H1 (cell line): ENCODE measurements around the gene GRM7. TPM values are rescaled to one million over a fixed set of nuclear protein-coding genes. Genes with fewer than 3 reads are reported as not detected.

Experiments
- CTCF ChIA-PET: fragments of 300-600 bp; sonication (Branson Sonifier 250); formaldehyde crosslinking; loops from one replicate; lab custom pipeline; 2021; ENCODE audit not compliant: partially characterized antibody; lab: Charles Lee
- POLR2A ChIA-PET: fragments of 300-600 bp; sonication (Branson Sonifier 250); formaldehyde crosslinking; loops from one replicate; lab custom pipeline; 2021; ENCODE audit warnings: inconsistent platforms; ENCODE audit not compliant: partially characterized antibody; lab: Charles Lee
- DNase-seq, 2 experiments: peaks; one replicate each; pipeline versions ENCODE4 v3.0.0 to v3.0.0-alpha.2; 2010 to 2022; ENCODE audit warnings: low spot score in 2 of 2, low read depth in 1 of 2, mixed read lengths in 1 of 2
- FAIRE-seq: peaks from 2 replicates; lab custom pipeline; 2011; peaks lifted over from hg19 to GRCh38; lab: Jason Lieb, UNC
- H2AFZ ChIP-seq: 2 replicates; pipeline ENCODE4 v1.8.1; 2012; ENCODE audit warnings: low read length, inconsistent platforms
- H2AK5ac ChIP-seq: 2 replicates; pipeline ENCODE4 v1.6.1; 2013; ENCODE audit warnings: low read depth, low read length
- H2BK120ac ChIP-seq: replicated peaks from 2 replicates; pipeline ENCODE3; 2013; ENCODE audit warnings: low read depth, low read length, inconsistent platforms
- H2BK12ac ChIP-seq: 2 replicates; pipeline ENCODE4 v1.6.1; 2013; ENCODE audit warnings: low read depth, low read length
- H2BK15ac ChIP-seq: 2 replicates; pipeline ENCODE4 v1.6.1; 2013; ENCODE audit warnings: low read length
- H2BK20ac ChIP-seq: 2 replicates; pipeline ENCODE4 v1.6.1; 2013; ENCODE audit warnings: low read length
- H2BK5ac ChIP-seq: 2 replicates; pipeline ENCODE4 v1.6.1; 2013; ENCODE audit warnings: low read depth, low read length
- H3K14ac ChIP-seq: 2 replicates; pipeline ENCODE4 v1.6.1; 2013; ENCODE audit warnings: inconsistent platforms; ENCODE audit not compliant: insufficient read length
- H3K18ac ChIP-seq: 2 replicates; pipeline ENCODE4 v1.6.1; 2013; ENCODE audit warnings: low read length; ENCODE audit errors: extremely low read depth
- H3K23ac ChIP-seq: 2 replicates; pipeline ENCODE4 v1.6.1; 2013; ENCODE audit warnings: inconsistent platforms; ENCODE audit not compliant: insufficient read length
- H3K23me2 ChIP-seq: 2 replicates; pipeline ENCODE4 v1.6.1; 2013; ENCODE audit warnings: low read depth, low read length
- H3K27ac ChIP-seq: 2 replicates; pipeline ENCODE4 v1.6.1; 2011; ENCODE audit warnings: low read depth, low read length, inconsistent platforms
- H3K27me3 ChIP-seq, 4 experiments: replicated peaks in 1 of 4; 1 replicate in 1 of 4; 2 replicates in 3 of 4; pipeline versions ENCODE4 v1.6.1 to v1.8.1; 2011 to 2013; ENCODE audit warnings: low read length in 3 of 4, mild to moderate bottlenecking in 3 of 4, inconsistent platforms in 2 of 4, mixed read lengths in 2 of 4, moderate library complexity in 1 of 4; ENCODE audit not compliant: control insufficient read depth in 3 of 4, insufficient read depth in 3 of 4; ENCODE audit errors: extremely low read depth in 1 of 4
- H3K36me3 ChIP-seq, 4 experiments: 2 replicates each; pipeline versions ENCODE4 v1.6.1 to v1.8.1; 2011 to 2013; ENCODE audit warnings: mild to moderate bottlenecking in 4 of 4, low read length in 3 of 4, moderate library complexity in 2 of 4, control low read depth in 1 of 4, inconsistent platforms in 1 of 4; ENCODE audit not compliant: insufficient read depth in 4 of 4, control insufficient read depth in 2 of 4
- H3K4ac ChIP-seq: replicated peaks from 2 replicates; pipeline ENCODE3; 2013; ENCODE audit warnings: low read length, low read depth, mixed read lengths, inconsistent platforms; ENCODE audit not compliant: insufficient read length
- H3K4me1 ChIP-seq, 4 experiments: replicated peaks in 1 of 4; 1 replicate in 1 of 4; 2 replicates in 3 of 4; pipeline versions ENCODE4 v1.6.1 to v1.8.1; 2011 to 2013; ENCODE audit warnings: low read length in 3 of 4, inconsistent platforms in 2 of 4, mixed read lengths in 1 of 4; ENCODE audit not compliant: insufficient read depth in 4 of 4, control insufficient read depth in 3 of 4
- H3K4me2 ChIP-seq, 2 experiments: 2 replicates each; pipeline versions ENCODE4 v1.6.1 to v1.8.1; 2011 to 2013; ENCODE audit warnings: low read depth in 2 of 2, low read length in 2 of 2, control low read depth in 1 of 2, inconsistent platforms in 1 of 2, mild to moderate bottlenecking in 1 of 2; ENCODE audit not compliant: insufficient read depth in 1 of 2
- H3K4me3 ChIP-seq, 4 experiments: fragments of 200-600, 300-600 bp in 1 of 4; sonication (generic), shearing (Covaris generic), sonication (Bioruptor Twin) in 1 of 4; 2 replicates each; pipeline versions ENCODE4 v1.5.1 to v1.8.1; 2011 to 2016; ENCODE audit warnings: low read length in 4 of 4, low read depth in 3 of 4, control low read depth in 2 of 4, inconsistent platforms in 2 of 4, mild to moderate bottlenecking in 2 of 4, mixed read lengths in 1 of 4, moderate library complexity in 1 of 4; ENCODE audit not compliant: insufficient read depth in 2 of 4; ENCODE audit errors: extremely low read depth in 1 of 4
- H3K56ac ChIP-seq: replicated peaks from 2 replicates; pipeline ENCODE3; 2013; ENCODE audit warnings: low read depth, mild to moderate bottlenecking, mixed read lengths, low read length, inconsistent platforms; ENCODE audit not compliant: insufficient read length
- H3K79me1 ChIP-seq: 2 replicates; pipeline ENCODE4 v1.6.1; 2013; ENCODE audit warnings: low read depth, low read length, control low read depth
- H3K79me2 ChIP-seq, 2 experiments: 2 replicates each; pipeline versions ENCODE4 v1.6.1 to v1.8.1; 2012 to 2013; ENCODE audit warnings: low read length in 2 of 2, mild to moderate bottlenecking in 2 of 2, inconsistent platforms in 1 of 2; ENCODE audit not compliant: insufficient read depth in 2 of 2, control insufficient read depth in 1 of 2
- H3K9ac ChIP-seq, 4 experiments: replicated peaks in 1 of 4; 1 replicate in 1 of 4; 2 replicates in 3 of 4; pipeline versions ENCODE4 v1.6.1 to v1.8.1; 2011 to 2013; ENCODE audit warnings: low read depth in 3 of 4, low read length in 3 of 4, control low read depth in 2 of 4, mild to moderate bottlenecking in 2 of 4, moderate library complexity in 2 of 4, inconsistent platforms in 1 of 4; ENCODE audit errors: extremely low read depth in 1 of 4
- H3K9me3 ChIP-seq, 2 experiments: 2 replicates each; pipeline versions ENCODE4 v1.6.1 to v1.8.1; 2012 to 2013; ENCODE audit warnings: mild to moderate bottlenecking in 2 of 2, moderate library complexity in 2 of 2, control low read depth in 1 of 2, inconsistent platforms in 1 of 2, low read depth in 1 of 2, low read length in 1 of 2, mixed read lengths in 1 of 2; ENCODE audit not compliant: insufficient read depth in 2 of 2
- H4K20me1 ChIP-seq, 2 experiments: replicated peaks in 1 of 2; 2 replicates each; pipeline versions ENCODE3 to v1.8.1; 2011 to 2013; ENCODE audit warnings: inconsistent platforms in 2 of 2, low read length in 2 of 2, mild to moderate bottlenecking in 1 of 2; ENCODE audit not compliant: insufficient read depth in 2 of 2, control insufficient read depth in 1 of 2
- H4K5ac ChIP-seq: 2 replicates; pipeline ENCODE4 v1.6.1; 2013; ENCODE audit warnings: low read length, low read depth, mixed read lengths, inconsistent platforms; ENCODE audit not compliant: insufficient read length
- H4K8ac ChIP-seq: 2 replicates; pipeline ENCODE4 v1.8.0; 2013; ENCODE audit warnings: mild to moderate bottlenecking, moderate library complexity, low read length, inconsistent platforms; ENCODE audit not compliant: insufficient read depth; ENCODE audit errors: extremely low read depth
- H4K91ac ChIP-seq: replicated peaks from 2 replicates; pipeline ENCODE3; 2013; ENCODE audit warnings: low read length, mixed read lengths, inconsistent platforms; ENCODE audit not compliant: insufficient read length
- BACH1 ChIP-seq: IDR thresholded peaks from 2 replicates; pipeline ENCODE4 v1.6.1; 2012; ENCODE audit warnings: low read length, improper control_type of control experiment
- CEBPB ChIP-seq: IDR thresholded peaks from 2 replicates; pipeline ENCODE4 v1.6.1; 2012; ENCODE audit warnings: low read depth, low read length
- KDM4A ChIP-seq: IDR thresholded peaks from one replicate; pipeline ENCODE4 v1.7.1; 2012; ENCODE audit warnings: low read depth, mild to moderate bottlenecking, moderate library complexity, low read length, inconsistent platforms; ENCODE audit not compliant: severe bottlenecking
- NANOG ChIP-seq: IDR thresholded peaks from 2 replicates; pipeline ENCODE4 v1.6.1; 2011; ENCODE audit warnings: low read length, low read depth, mild to moderate bottlenecking, inconsistent platforms; ENCODE audit not compliant: insufficient read depth, poor library complexity, severe bottlenecking
- SP1 ChIP-seq: IDR thresholded peaks from 2 replicates; pipeline ENCODE4 v1.6.1; 2011; ENCODE audit warnings: low read depth, low read length
- SP4 ChIP-seq: IDR thresholded peaks from 2 replicates; pipeline ENCODE4 v1.6.1; 2012; ENCODE audit warnings: low read length, inconsistent platforms
- SUZ12 ChIP-seq: fragments of 200-600 bp; sonication (generic); IDR thresholded peaks from 2 replicates; pipeline ENCODE4 v1.6.1; 2012; ENCODE audit warnings: mild to moderate bottlenecking, inconsistent platforms, low read length, moderate library complexity, mixed read lengths
- TAF7 ChIP-seq: optimal IDR thresholded peaks from 2 replicates; pipeline ENCODE3; 2011; ENCODE audit warnings: low read depth, mild to moderate bottlenecking, inconsistent platforms, low read length, moderate library complexity, borderline replicate concordance
- TBP ChIP-seq: IDR thresholded peaks from 2 replicates; pipeline ENCODE4 v1.6.1; 2011; ENCODE audit warnings: low read depth, low read length, improper control_type of control experiment
- TEAD4 ChIP-seq: IDR thresholded peaks from 2 replicates; pipeline ENCODE4 v1.6.1; 2012; ENCODE audit warnings: low read depth, low read length, inconsistent platforms, mixed read lengths
- polyA plus RNA-seq, 7 experiments: library from polyadenylated mRNA; depleted of rRNA in 3 of 7; stranded (reverse) in 5 of 7; unstranded in 2 of 7; fragments of >200 nt in 5 of 7; fragments of 200-250 nt in 2 of 7; gene quantifications; 1 replicate in 5 of 7; 2 replicates in 1 of 7; 4 replicates in 1 of 7; pipeline versions ENCODE4 v1.2.1 to v1.2.3, GENCODE V29; 2011 to 2013; ENCODE audit warnings: missing spikeins in 2 of 7, mixed read lengths in 2 of 7
- total RNA-seq: library from RNA; stranded (reverse); fragmentation: NEBNext Ultra II Directional; extraction: Animal tissue kit (Norgen Biotek cat#: 25700); gene quantifications from 2 replicates; pipeline ENCODE4 v1.2.1, GENCODE V29; 2021
- TF ChIP-seq, protein P1 (sequence below): IDR thresholded peaks from 2 replicates; pipeline ENCODE4 v1.6.1; 2012; ENCODE audit warnings: inconsistent platforms

GRM7 gene
- total and polyA plus RNA-seq, 2 of the 8 experiments (the other 6 are each of a cell fraction or from before 2014, with no cell fraction given), result 0.17 to 0.24 TPM

DNA sequence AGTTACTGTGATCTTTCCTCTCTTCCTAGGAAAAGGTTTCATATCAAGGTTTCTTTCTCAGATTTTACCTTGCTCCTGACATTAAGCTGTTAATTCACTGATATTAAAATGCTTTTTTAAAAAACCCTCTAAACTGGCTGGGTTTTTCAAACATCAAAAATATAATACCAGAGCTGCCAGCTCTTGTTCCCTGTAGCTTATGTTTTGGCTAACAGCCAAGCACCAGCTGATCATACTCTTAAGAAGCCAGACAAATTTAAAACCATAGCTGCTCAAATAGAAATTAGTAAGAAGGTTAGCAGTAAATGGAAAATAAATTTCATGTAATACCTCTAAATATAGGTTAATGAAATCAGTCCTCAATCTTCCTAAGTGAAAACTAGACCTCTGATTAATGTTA is 657.5 kb downstream of the GRM7 start:
- Histone ChIP-seq H2AK5ac (no peak overlapping the region), H2BK20ac (no peak overlapping the region), H3K18ac (no peak overlapping the region), H2BK5ac (no peak overlapping the region), H2BK15ac (no peak overlapping the region), H3K9ac (no peak overlapping the region), H4K5ac (no peak overlapping the region), H3K79me1 (no peaks in the 10 kb centered on the region), H3K23ac (no peak overlapping the region), H3K27ac (no peak overlapping the region), H4K20me1 (no peaks in the 10 kb centered on the region), H2BK12ac (no peak overlapping the region), H3K23me2 (no peaks in the 10 kb centered on the region), H4K8ac (no peak overlapping the region), H4K91ac (no peak overlapping the region), H3K4ac (no peak overlapping the region), H3K36me3 (no peaks in the 10 kb centered on the region), H3K27me3 (no peaks in the 10 kb centered on the region), H3K79me2 (no peaks in the 10 kb centered on the region), H3K4me2 (no peak overlapping the region), H3K9me3 (no peaks in the 10 kb centered on the region), H3K4me3 (no peak overlapping the region), H2AFZ (no peak overlapping the region), H2BK120ac (no peak overlapping the region), H3K14ac (no peak overlapping the region), H3K56ac (no peak overlapping the region), H3K4me1 (no peaks in the 10 kb centered on the region)
- CTCF ChIA-PET, result interaction anchor here (0.9 to 1.0 kb wide), 2 partner anchors 99 to 593 kb away, joined by 3 read pairs; no protein-coding TSS in a partner anchor
- FAIRE-seq (no peak), DNase-seq (no peak)
- POLR2A ChIA-PET, result no interaction called here
- no peak for TF ChIP-seq BACH1
- no peak for TF ChIP-seq TBP
- no peak for TF ChIP-seq NANOG
- TF ChIP-seq TAF7, result no peak
- no peak for TF ChIP-seq CEBPB
- TF ChIP-seq SP4, result no peak
- TF ChIP-seq SP1, result no peak
- no peak for TF ChIP-seq SUZ12
- TF ChIP-seq, protein P1, sequence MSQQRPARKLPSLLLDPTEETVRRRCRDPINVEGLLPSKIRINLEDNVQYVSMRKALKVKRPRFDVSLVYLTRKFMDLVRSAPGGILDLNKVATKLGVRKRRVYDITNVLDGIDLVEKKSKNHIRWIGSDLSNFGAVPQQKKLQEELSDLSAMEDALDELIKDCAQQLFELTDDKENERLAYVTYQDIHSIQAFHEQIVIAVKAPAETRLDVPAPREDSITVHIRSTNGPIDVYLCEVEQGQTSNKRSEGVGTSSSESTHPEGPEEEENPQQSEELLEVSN, result no peak
- no peak for TF ChIP-seq TEAD4
- TF ChIP-seq KDM4A, result no peak
